Calu3 (cell line): ENCODE results near the gene CLK3. TPM values are rescaled to one million over a fixed set of nuclear protein-coding genes. Genes with fewer than 3 reads are reported as not detected.
"Not testable (repeated sequence)": the region's sequence is repeated elsewhere in the genome, so short reads cannot be mapped to it uniquely, and the experiment has no call there.

Source experiments
- BruUV-seq: library from RNA; stranded (reverse); fragments of 400-500 nt; replicated peaks from 2 replicates; lab custom pipeline; 2021; lab: Mats Ljungman, UMichigan
- CTCF ChIA-PET: fragments of 300-600 bp; sonication (Branson Sonifier 250); formaldehyde crosslinking; loops from one replicate; lab custom pipeline; 2022; ENCODE audit warnings: antibody characterized with exemption; lab: Charles Lee
- DNase-seq: peaks from one replicate; pipeline ENCODE4 v3.0.0; 2022
- H3K27ac Mint-ChIP-seq: one replicate; pipeline ENCODE4 v1.8.0; 2022; ENCODE audit warnings: mixed read lengths; ENCODE audit not compliant: unreplicated experiment
- H3K27me3 Mint-ChIP-seq: one replicate; pipeline ENCODE4 v1.8.0; 2022; ENCODE audit warnings: mixed read lengths; ENCODE audit not compliant: unreplicated experiment
- H3K36me3 Mint-ChIP-seq: one replicate; pipeline ENCODE4 v1.8.0; 2022; ENCODE audit warnings: mild to moderate bottlenecking, moderate library complexity, mixed read lengths; ENCODE audit not compliant: insufficient read depth, unreplicated experiment
- H3K4me1 Mint-ChIP-seq: one replicate; pipeline ENCODE4 v1.8.0; 2022; ENCODE audit warnings: mild to moderate bottlenecking, low read depth, mixed read lengths; ENCODE audit not compliant: unreplicated experiment
- H3K4me3 Mint-ChIP-seq: one replicate; pipeline ENCODE4 v1.8.0; 2022; ENCODE audit warnings: mild to moderate bottlenecking, low read depth, moderate library complexity, mixed read lengths; ENCODE audit not compliant: unreplicated experiment
- H3K9me3 Mint-ChIP-seq: one replicate; pipeline ENCODE4 v1.8.0; 2022; ENCODE audit warnings: low read depth, mixed read lengths; ENCODE audit not compliant: unreplicated experiment
- CTCF ChIP-seq: fragments of 200-600 bp; IDR thresholded peaks from one replicate; pipeline ENCODE4 v1.8.0; 2022; ENCODE audit warnings: antibody characterized with exemption; ENCODE audit not compliant: unreplicated experiment
- intact Hi-C: fragments of 100-400 bp; cut with micrococcal nuclease; formaldehyde crosslinking; loops from one replicate; pipeline ENCODE4 v1.10.0; 2022; ENCODE audit not compliant: unreplicated experiment
- total RNA-seq: library from RNA; stranded (reverse); gene quantifications from 2 replicates; pipeline ENCODE4 v1.2.3, GENCODE V29; 2022

CLK3 gene
- total RNA-seq, 1 experiment from 2014 or later, result 93.5 TPM

- no peak overlapping the region for H3K27ac Mint-ChIP-seq
- H3K36me3 Mint-ChIP-seq, result peaks cover 5% of the 10 kb centered on the region
- peaks cover 58% of the 10 kb centered on the region for H3K4me1 Mint-ChIP-seq
- H3K4me3 Mint-ChIP-seq, result no peak overlapping the region
- H3K9me3 Mint-ChIP-seq, result no peaks in the 10 kb centered on the region
- no peak for TF ChIP-seq CTCF
- intact Hi-C loops, result no loop called here
- no peaks in the 10 kb centered on the region for H3K27me3 Mint-ChIP-seq
- CTCF ChIA-PET, result no interaction called here
- no peak for DNase-seq
- BruUV-seq, result no TSS peak
Measured at GRCh38 chr15:74655424-74655823, 39.8 kb downstream of the CLK3 start.

GRCh38 chr15:74656935-74657535, 41.4 kb downstream of the CLK3 start:
- no peak overlapping the region for H3K4me3 Mint-ChIP-seq
- TF ChIP-seq CTCF, result no peak
- H3K27me3 Mint-ChIP-seq, result no peaks in the 10 kb centered on the region
- intact Hi-C loops, result no loop called here
- CTCF ChIA-PET, result no interaction called here
- no peak for DNase-seq
- no peaks in the 10 kb centered on the region for H3K9me3 Mint-ChIP-seq
- peaks cover 42% of the 10 kb centered on the region for H3K4me1 Mint-ChIP-seq
- no peak overlapping the region for H3K27ac Mint-ChIP-seq
- BruUV-seq, result no TSS peak
- H3K36me3 Mint-ChIP-seq, result peaks cover 5% of the 10 kb centered on the region

- TF ChIP-seq CTCF, result no peak
- DNase-seq, result peak; percentile 36
- intact Hi-C loops, result no loop called here
- H3K27ac Mint-ChIP-seq, result peak overlapping the region; percentile 49
- no TSS peak for BruUV-seq
- peaks cover 39% of the 10 kb centered on the region for H3K4me1 Mint-ChIP-seq
- H3K36me3 Mint-ChIP-seq, result peaks cover 5% of the 10 kb centered on the region
- CTCF ChIA-PET, result no interaction called here
- H3K4me3 Mint-ChIP-seq, result no peak overlapping the region
- H3K27me3 Mint-ChIP-seq, result no peaks in the 10 kb centered on the region
- H3K9me3 Mint-ChIP-seq, result no peaks in the 10 kb centered on the region
Measured at GRCh38 chr15:74657846-74658245, 42.2 kb downstream of the CLK3 start.

GRCh38 chr15:74661280-74661679, 45.6 kb downstream of the CLK3 start:
- H3K9me3 Mint-ChIP-seq, H3K36me3 Mint-ChIP-seq, H3K4me3 Mint-ChIP-seq, H3K27ac Mint-ChIP-seq, intact Hi-C loops, H3K27me3 Mint-ChIP-seq, DNase-seq, BruUV-seq: not testable (repeated sequence)
- H3K4me1 Mint-ChIP-seq, result peaks cover 29% of the 10 kb centered on the region
- CTCF ChIA-PET, result interaction anchor here (0.7 kb wide), 1 partner anchor 8 kb away, joined by 6 read pairs; no protein-coding TSS in a partner anchor
